ENCODE data around the gene NR6A1. TPM values are rescaled to one million over a fixed set of nuclear protein-coding genes. Genes with fewer than 3 reads are reported as not detected.

NR6A1 gene
- total RNA-seq, 2 donors from 2014 or later, result 4.8 to 4.9 TPM

GRCh38 chr9:124487260-124488182 is 283.6 kb downstream of the NR6A1 start:
- H3K9ac ChIP-seq (ENCODE audit: low read depth in 2 of 2, low read length in 2 of 2), result no peak overlapping the region
- no peak overlapping the region for H3K4me3 ChIP-seq
- intact Hi-C loops (cut with DNase I), result no loop called here
- peaks cover 13% of the 10 kb centered on the region for H3K27me3 ChIP-seq
- no peak overlapping the region for H3K27ac ChIP-seq
- no peaks in the 10 kb centered on the region for H3K4me1 ChIP-seq
- no peak for DNase-seq
- no peak for TF ChIP-seq CTCF (IDR thresholded peaks at IDR 0.05)
- no peaks in the 10 kb centered on the region for H3K36me3 ChIP-seq
- H3K9me3 ChIP-seq, result no peaks in the 10 kb centered on the region

GRCh38 chr9:124486778-124487259 is 284.3 kb downstream of the NR6A1 start:
- H3K27ac ChIP-seq, result no peak overlapping the region
- H3K4me1 ChIP-seq, result no peaks in the 10 kb centered on the region
- no peak overlapping the region for H3K9ac ChIP-seq (ENCODE audit: low read depth in 2 of 2, low read length in 2 of 2)
- H3K4me3 ChIP-seq, result no peak overlapping the region
- no peak for TF ChIP-seq CTCF (IDR thresholded peaks at IDR 0.05)
- H3K36me3 ChIP-seq, result no peaks in the 10 kb centered on the region
- H3K27me3 ChIP-seq, result peaks cover 13% of the 10 kb centered on the region
- no peak for DNase-seq
- intact Hi-C loops (cut with DNase I), result no loop called here
- no peaks in the 10 kb centered on the region for H3K9me3 ChIP-seq

GRCh38 chr9:124485936-124486335 is 285.2 kb downstream of the NR6A1 start:
- H3K27me3 ChIP-seq, result peaks cover 13% of the 10 kb centered on the region

GRCh38 chr9:124485201-124485600 is 285.9 kb downstream of the NR6A1 start:
- H3K27ac ChIP-seq, result no peak overlapping the region
- H3K4me1 ChIP-seq, result peaks cover 3% of the 10 kb centered on the region
- H3K9ac ChIP-seq (ENCODE audit: low read depth in 2 of 2, low read length in 2 of 2), result no peak overlapping the region
- H3K4me3 ChIP-seq, result no peak overlapping the region
- no peak for DNase-seq
- no peaks in the 10 kb centered on the region for H3K9me3 ChIP-seq
- H3K36me3 ChIP-seq, result no peaks in the 10 kb centered on the region
- H3K27me3 ChIP-seq, result peaks cover 13% of the 10 kb centered on the region
- intact Hi-C loops (cut with DNase I), result no loop called here
- no peak for TF ChIP-seq CTCF (IDR thresholded peaks at IDR 0.05)

More at GRCh38 chr9:124485936-124486335, 285.2 kb downstream of the NR6A1 start:
- Histone ChIP-seq H3K9me3 (no peaks in the 10 kb centered on the region), H3K4me1 (no peaks in the 10 kb centered on the region), H3K27ac (no peak overlapping the region), H3K4me3 (no peak overlapping the region), H3K9ac (ENCODE audit: low read depth in 2 of 2, low read length in 2 of 2) (no peak overlapping the region), H3K36me3 (no peaks in the 10 kb centered on the region)
- intact Hi-C loops (cut with DNase I), result no loop called here
- TF ChIP-seq CTCF (IDR thresholded peaks at IDR 0.05), result no peak
- no peak for DNase-seq

- Histone ChIP-seq H3K36me3 (no peaks in the 10 kb centered on the region), H3K4me3 (no peak overlapping the region), H3K9me3 (no peaks in the 10 kb centered on the region), H3K4me1 (peaks cover 3% of the 10 kb centered on the region), H3K27ac (no peak overlapping the region), H3K9ac (ENCODE audit: low read depth in 2 of 2, low read length in 2 of 2) (no peak overlapping the region), H3K27me3 (peaks cover 24% of the 10 kb centered on the region)
- DNase-seq, result no peak
- TF ChIP-seq CTCF (IDR thresholded peaks at IDR 0.05), result no peak
- intact Hi-C loops (cut with DNase I), result no loop called here
These were observed 287.6 kb downstream of the NR6A1 start for GRCh38 chr9:124483481-124483880.

Data from colonic mucosa (tissue), 4 donors.